Neural cell (in vitro differentiated cells): Measurements from ENCODE around the gene ASB10. TPM values are rescaled to one million over a fixed set of nuclear protein-coding genes. Genes with fewer than 3 reads are reported as not detected.

Experiments
- H2AFZ ChIP-seq: fragments of 200-600, 300-800 bp; sonication (generic), shearing (Covaris generic); 2 replicates; pipeline ENCODE4 v1.6.0; 2014; ENCODE audit warnings: low read depth, mild to moderate bottlenecking, antibody characterized with exemption, low read length, moderate library complexity
- H3F3A ChIP-seq: fragments of 200-600 bp; shearing (Covaris generic); 2 replicates; pipeline ENCODE4 v1.6.1; 2016; ENCODE audit warnings: mild to moderate bottlenecking, moderate library complexity, mixed read lengths, antibody characterized with exemption, low read length; ENCODE audit not compliant: insufficient read depth, poor library complexity, severe bottlenecking
- H3K27ac ChIP-seq: fragments of 200-600, 300-800 bp; sonication (generic), shearing (Covaris generic); 2 replicates; pipeline ENCODE4 v1.5.1; 2014; ENCODE audit warnings: mild to moderate bottlenecking, low read length, moderate library complexity
- H3K27me3 ChIP-seq: fragments of 300-800, 200-600 bp; sonication (generic), shearing (Covaris generic); 2 replicates; pipeline ENCODE4 v1.6.0; 2014; ENCODE audit warnings: mild to moderate bottlenecking, low read depth, low read length, moderate library complexity; ENCODE audit not compliant: insufficient read depth
- H3K36me3 ChIP-seq: fragments of 300-800, 200-600 bp; sonication (generic), shearing (Covaris generic); 2 replicates; pipeline ENCODE4 v1.5.1; 2014; ENCODE audit warnings: mild to moderate bottlenecking, antibody characterized with exemption, low read length, moderate library complexity; ENCODE audit not compliant: insufficient read depth
- H3K4me2 ChIP-seq: fragments of 300-800, 200-600 bp; sonication (generic), shearing (Covaris generic); 2 replicates; pipeline ENCODE4 v1.6.0; 2014; ENCODE audit warnings: mild to moderate bottlenecking, low read length
- H3K4me3 ChIP-seq: fragments of 300-800, 200-600 bp; sonication (generic), shearing (Covaris generic); 2 replicates; pipeline ENCODE4 v1.5.1; 2014; ENCODE audit warnings: mild to moderate bottlenecking, low read length, moderate library complexity
- H3K79me2 ChIP-seq: fragments of 200-600 bp; shearing (Covaris generic); replicated peaks from 2 replicates; pipeline ENCODE4 v1.6.0; 2014; ENCODE audit warnings: mild to moderate bottlenecking, low read length, moderate library complexity; ENCODE audit not compliant: insufficient read depth
- H3K9ac ChIP-seq: fragments of 300-800, 200-600 bp; sonication (generic), shearing (Covaris generic); 2 replicates; pipeline ENCODE4 v1.6.1; 2016; ENCODE audit warnings: mild to moderate bottlenecking, low read length, mixed read lengths
- H3K9me2 ChIP-seq: fragments of 200-600 bp; shearing (Covaris generic); 2 replicates; pipeline ENCODE4 v1.6.1; 2016; ENCODE audit warnings: mild to moderate bottlenecking, low read length, mixed read lengths; ENCODE audit not compliant: insufficient read depth
- H3K9me3 ChIP-seq: fragments of 200-600, 300-800 bp; sonication (generic), shearing (Covaris generic); 2 replicates; pipeline ENCODE4 v1.6.1; 2016; ENCODE audit warnings: mild to moderate bottlenecking, mixed run types, low read length, moderate library complexity, mixed read lengths
- H4K20me1 ChIP-seq: fragments of 200-600 bp; shearing (Covaris generic); 2 replicates; pipeline ENCODE4 v1.6.1; 2016; ENCODE audit warnings: mild to moderate bottlenecking, mixed run types; ENCODE audit not compliant: insufficient read depth
- EP300 ChIP-seq: fragments of 450-650 bp; conservative IDR thresholded peaks from 2 replicates; pipeline ENCODE4 v1.6.1; 2014; ENCODE audit warnings: antibody characterized with exemption, mild to moderate bottlenecking, moderate library complexity; ENCODE audit not compliant: poor library complexity, severe bottlenecking
- EZH2 ChIP-seq: fragments of 200-600, 300-800 bp; shearing (Covaris generic), sonication (generic); IDR thresholded peaks from 2 replicates; pipeline ENCODE4 v1.6.1; 2014; ENCODE audit warnings: antibody characterized with exemption, low read length, borderline replicate concordance, mild to moderate bottlenecking; ENCODE audit not compliant: insufficient read depth, poor library complexity, severe bottlenecking
- MXI1 ChIP-seq: fragments of 450-650 bp; conservative IDR thresholded peaks from 2 replicates; pipeline ENCODE4 v1.6.1; 2014; ENCODE audit warnings: antibody characterized with exemption, mild to moderate bottlenecking; ENCODE audit not compliant: poor library complexity, severe bottlenecking
- POLR2AphosphoS5 ChIP-seq: IDR thresholded peaks from 2 replicates; pipeline ENCODE4 v1.6.1; 2012
- RAD21 ChIP-seq: fragments of 450-650 bp; conservative IDR thresholded peaks from 2 replicates; pipeline ENCODE4 v1.6.1; 2014; ENCODE audit warnings: antibody characterized with exemption, mild to moderate bottlenecking, moderate library complexity
- SMC3 ChIP-seq: fragments of 450-650 bp; conservative IDR thresholded peaks from 2 replicates; pipeline ENCODE4 v1.6.1; 2014; ENCODE audit warnings: antibody characterized with exemption, mild to moderate bottlenecking, moderate library complexity; ENCODE audit not compliant: poor library complexity
- TAF1 ChIP-seq: IDR thresholded peaks from 2 replicates; pipeline ENCODE4 v1.6.1; 2012; ENCODE audit warnings: low read depth
- polyA plus RNA-seq: library from polyadenylated mRNA; depleted of rRNA; stranded (reverse); fragments of >200 nt; gene quantifications from 2 replicates; pipeline ENCODE4 v1.2.3, GENCODE V29; 2014
- TF ChIP-seq, protein P1 (sequence below): IDR thresholded peaks from 2 replicates; pipeline ENCODE4 v1.6.1; 2012; ENCODE audit warnings: borderline replicate concordance
- TF ChIP-seq, protein P2 (sequence below): fragments of 450-650 bp; IDR thresholded peaks from 2 replicates; pipeline ENCODE4 v1.5.1; 2014; ENCODE audit warnings: antibody characterized with exemption, mild to moderate bottlenecking, moderate library complexity; ENCODE audit not compliant: poor library complexity, severe bottlenecking

ASB10 gene
- polyA plus RNA-seq, 1 donor from 2014 or later: not detected

DNA sequence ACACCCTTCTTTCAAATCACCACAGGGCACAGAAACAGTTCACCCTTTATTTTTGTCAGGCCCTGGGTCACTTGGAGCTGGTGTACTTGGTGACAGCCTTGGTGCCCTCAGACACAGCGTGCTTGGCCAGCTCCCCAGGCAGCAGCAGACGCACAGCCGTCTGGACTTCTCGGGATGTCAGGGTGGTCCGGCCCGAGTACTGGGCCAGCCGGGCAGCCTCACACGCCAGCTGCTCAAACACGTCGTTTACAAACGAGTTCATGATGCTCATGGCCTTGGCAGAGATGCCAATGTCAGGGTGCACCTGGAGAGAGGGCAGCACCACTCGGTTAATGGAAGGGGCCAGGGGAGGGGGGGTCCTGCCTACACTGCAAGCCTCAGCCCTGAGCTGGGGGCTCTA lies 20.8 kb upstream of the ASB10 start:
- no peaks in the 10 kb centered on the region for H3K9me3 ChIP-seq
- no peak overlapping the region for H3K4me3 ChIP-seq
- no peaks in the 10 kb centered on the region for H3K36me3 ChIP-seq
- H4K20me1 ChIP-seq: no peaks in the 10 kb centered on the region
- H3K9ac ChIP-seq: no peak overlapping the region
- H3K79me2 ChIP-seq: no peaks in the 10 kb centered on the region
- no peaks in the 10 kb centered on the region for H3F3A ChIP-seq
- H3K9me2 ChIP-seq: no peaks in the 10 kb centered on the region
- no peak overlapping the region for H3K4me2 ChIP-seq
- H3K27ac ChIP-seq: no peak overlapping the region
- H2AFZ ChIP-seq: no peak overlapping the region
- TF ChIP-seq RAD21 (no peak), POLR2AphosphoS5 (no peak), TAF1 (no peak), SMC3 (no peak), MXI1 (no peak), EZH2 (no peak), EP300 (no peak)
- TF ChIP-seq, protein P1, sequence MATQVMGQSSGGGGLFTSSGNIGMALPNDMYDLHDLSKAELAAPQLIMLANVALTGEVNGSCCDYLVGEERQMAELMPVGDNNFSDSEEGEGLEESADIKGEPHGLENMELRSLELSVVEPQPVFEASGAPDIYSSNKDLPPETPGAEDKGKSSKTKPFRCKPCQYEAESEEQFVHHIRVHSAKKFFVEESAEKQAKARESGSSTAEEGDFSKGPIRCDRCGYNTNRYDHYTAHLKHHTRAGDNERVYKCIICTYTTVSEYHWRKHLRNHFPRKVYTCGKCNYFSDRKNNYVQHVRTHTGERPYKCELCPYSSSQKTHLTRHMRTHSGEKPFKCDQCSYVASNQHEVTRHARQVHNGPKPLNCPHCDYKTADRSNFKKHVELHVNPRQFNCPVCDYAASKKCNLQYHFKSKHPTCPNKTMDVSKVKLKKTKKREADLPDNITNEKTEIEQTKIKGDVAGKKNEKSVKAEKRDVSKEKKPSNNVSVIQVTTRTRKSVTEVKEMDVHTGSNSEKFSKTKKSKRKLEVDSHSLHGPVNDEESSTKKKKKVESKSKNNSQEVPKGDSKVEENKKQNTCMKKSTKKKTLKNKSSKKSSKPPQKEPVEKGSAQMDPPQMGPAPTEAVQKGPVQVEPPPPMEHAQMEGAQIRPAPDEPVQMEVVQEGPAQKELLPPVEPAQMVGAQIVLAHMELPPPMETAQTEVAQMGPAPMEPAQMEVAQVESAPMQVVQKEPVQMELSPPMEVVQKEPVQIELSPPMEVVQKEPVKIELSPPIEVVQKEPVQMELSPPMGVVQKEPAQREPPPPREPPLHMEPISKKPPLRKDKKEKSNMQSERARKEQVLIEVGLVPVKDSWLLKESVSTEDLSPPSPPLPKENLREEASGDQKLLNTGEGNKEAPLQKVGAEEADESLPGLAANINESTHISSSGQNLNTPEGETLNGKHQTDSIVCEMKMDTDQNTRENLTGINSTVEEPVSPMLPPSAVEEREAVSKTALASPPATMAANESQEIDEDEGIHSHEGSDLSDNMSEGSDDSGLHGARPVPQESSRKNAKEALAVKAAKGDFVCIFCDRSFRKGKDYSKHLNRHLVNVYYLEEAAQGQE: no peak
- TF ChIP-seq, protein P2, sequence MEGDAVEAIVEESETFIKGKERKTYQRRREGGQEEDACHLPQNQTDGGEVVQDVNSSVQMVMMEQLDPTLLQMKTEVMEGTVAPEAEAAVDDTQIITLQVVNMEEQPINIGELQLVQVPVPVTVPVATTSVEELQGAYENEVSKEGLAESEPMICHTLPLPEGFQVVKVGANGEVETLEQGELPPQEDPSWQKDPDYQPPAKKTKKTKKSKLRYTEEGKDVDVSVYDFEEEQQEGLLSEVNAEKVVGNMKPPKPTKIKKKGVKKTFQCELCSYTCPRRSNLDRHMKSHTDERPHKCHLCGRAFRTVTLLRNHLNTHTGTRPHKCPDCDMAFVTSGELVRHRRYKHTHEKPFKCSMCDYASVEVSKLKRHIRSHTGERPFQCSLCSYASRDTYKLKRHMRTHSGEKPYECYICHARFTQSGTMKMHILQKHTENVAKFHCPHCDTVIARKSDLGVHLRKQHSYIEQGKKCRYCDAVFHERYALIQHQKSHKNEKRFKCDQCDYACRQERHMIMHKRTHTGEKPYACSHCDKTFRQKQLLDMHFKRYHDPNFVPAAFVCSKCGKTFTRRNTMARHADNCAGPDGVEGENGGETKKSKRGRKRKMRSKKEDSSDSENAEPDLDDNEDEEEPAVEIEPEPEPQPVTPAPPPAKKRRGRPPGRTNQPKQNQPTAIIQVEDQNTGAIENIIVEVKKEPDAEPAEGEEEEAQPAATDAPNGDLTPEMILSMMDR: no peak
- H3K27me3 ChIP-seq: no peaks in the 10 kb centered on the region

- Histone ChIP-seq H4K20me1 (no peaks in the 10 kb centered on the region), H3K27ac (no peak overlapping the region), H3K9me3 (no peaks in the 10 kb centered on the region), H3K9ac (no peak overlapping the region), H3K4me3 (no peak overlapping the region), H2AFZ (no peak overlapping the region), H3K27me3 (no peaks in the 10 kb centered on the region), H3K36me3 (no peaks in the 10 kb centered on the region), H3K4me2 (no peak overlapping the region), H3K9me2 (no peaks in the 10 kb centered on the region), H3K79me2 (no peaks in the 10 kb centered on the region), H3F3A (no peaks in the 10 kb centered on the region)
- TF ChIP-seq EZH2 (no peak), RAD21 (no peak), EP300 (no peak), MXI1 (no peak), POLR2AphosphoS5 (no peak)
- TF ChIP-seq, protein P1: no peak
Observed at GRCh38 chr7:151207315-151207714, 20.3 kb upstream of the ASB10 start.
